Hepatocyte (in vitro differentiated cells): ENCODE data around the gene BACH2. TPM values are rescaled to one million over a fixed set of nuclear protein-coding genes. Genes with fewer than 3 reads are reported as not detected.

Source experiments
- DNase-seq: peaks from one replicate; pipeline ENCODE4 v3.0.0-alpha.2; 2016; ENCODE audit warnings: low spot score
- H2AFZ ChIP-seq: fragments of 200-600 bp; sonication (generic); 2 replicates; pipeline ENCODE4 v1.6.0; 2016; ENCODE audit warnings: antibody characterized with exemption, mild to moderate bottlenecking
- H3K27ac ChIP-seq: fragments of 200-600 bp; sonication (generic); 2 replicates; pipeline ENCODE4 v1.5.1; 2016; ENCODE audit warnings: mild to moderate bottlenecking
- H3K27me3 ChIP-seq: fragments of 200-600 bp; sonication (generic); 2 replicates; pipeline ENCODE4 v1.6.1; 2016
- H3K36me3 ChIP-seq: fragments of 200-600 bp; sonication (generic); replicated peaks from 2 replicates; pipeline ENCODE4 v1.5.1; 2016; ENCODE audit warnings: low read depth; ENCODE audit not compliant: insufficient read depth
- H3K4me1 ChIP-seq: fragments of 200-600 bp; sonication (generic); 2 replicates; pipeline ENCODE4 v1.5.1; 2016; ENCODE audit warnings: mild to moderate bottlenecking, moderate library complexity; ENCODE audit not compliant: insufficient read depth
- H3K4me2 ChIP-seq: fragments of 200-600 bp; sonication (generic); 2 replicates; pipeline ENCODE4 v1.6.0; 2016
- H3K4me3 ChIP-seq: fragments of 200-600 bp; sonication (generic); 2 replicates; pipeline ENCODE4 v1.5.1; 2016; ENCODE audit warnings: mild to moderate bottlenecking
- H3K79me2 ChIP-seq: fragments of 200-600 bp; sonication (generic); 2 replicates; pipeline ENCODE4 v1.6.0; 2017; ENCODE audit warnings: mild to moderate bottlenecking
- H3K9me2 ChIP-seq: fragments of 200-600 bp; sonication (generic); replicated peaks from 2 replicates; pipeline ENCODE4 v1.6.0; 2017; ENCODE audit warnings: mild to moderate bottlenecking; ENCODE audit not compliant: insufficient read depth
- H3K9me3 ChIP-seq: fragments of 200-600 bp; sonication (generic); 2 replicates; pipeline ENCODE4 v1.5.1; 2016; ENCODE audit warnings: low read depth, mild to moderate bottlenecking
- H4K20me1 ChIP-seq: fragments of 200-600 bp; sonication (generic); 2 replicates; pipeline ENCODE4 v1.6.0; 2016; ENCODE audit warnings: mild to moderate bottlenecking; ENCODE audit not compliant: insufficient read depth, poor library complexity, severe bottlenecking
- EZH2 ChIP-seq: fragments of 200-600 bp; sonication (generic); IDR thresholded peaks from 2 replicates; pipeline ENCODE4 v1.6.1; 2016; ENCODE audit warnings: antibody characterized with exemption, mild to moderate bottlenecking, borderline replicate concordance
- EZH2phosphoT487 ChIP-seq: fragments of 200-600 bp; sonication (generic); IDR thresholded peaks from one replicate; pipeline ENCODE4 v1.6.1; 2018; ENCODE audit warnings: antibody characterized with exemption, mild to moderate bottlenecking, low read depth, moderate library complexity; ENCODE audit not compliant: unreplicated experiment, severe bottlenecking
- WGBS: methylation state at CpG from one replicate; pipeline ENCODE4 v1.1.6; 2016; ENCODE audit warnings: low lambda C conversion rate; ENCODE audit errors: missing lambda C conversion rate; 5-methylcytosine and 5-hydroxymethylcytosine counted together
- polyA plus RNA-seq: library from polyadenylated mRNA; unstranded; fragments of >200 nt; fragmentation: Nextera tagmentation; extraction: Ambion mirVana; gene quantifications from 2 replicates; pipeline ENCODE4 v1.2.1, GENCODE V29; 2016
- total RNA-seq: library from RNA; depleted of rRNA; stranded (reverse); fragments of >200 nt; gene quantifications from 2 replicates; pipeline ENCODE4 v1.2.3, GENCODE V29; 2014
- TF ChIP-seq, protein P1 (sequence below): fragments of 200-600 bp; sonication (generic); IDR thresholded peaks from 2 replicates; pipeline ENCODE4 v1.5.1; 2016; ENCODE audit warnings: antibody characterized with exemption, mild to moderate bottlenecking; ENCODE audit not compliant: poor library complexity

BACH2 gene
- total and polyA plus RNA-seq, 2 experiments from 2014 or later = 2.3 to 2.6 TPM

GRCh38 chr6:90158936-90159335, 137.7 kb downstream of the BACH2 start:
- 39% methylated on average over 5 of the region's 5 CpGs for WGBS
- Histone ChIP-seq H3K36me3 (no peaks in the 10 kb centered on the region), H3K27me3 (no peaks in the 10 kb centered on the region), H3K4me1 (peaks cover 22% of the 10 kb centered on the region), H3K9me3 (no peaks in the 10 kb centered on the region), H3K4me2 (no peak overlapping the region), H4K20me1 (no peaks in the 10 kb centered on the region), H3K9me2 (no peaks in the 10 kb centered on the region), H2AFZ (no peak overlapping the region), H3K27ac (peak overlapping the region; percentile 28), H3K4me3 (no peak overlapping the region), H3K79me2 (no peaks in the 10 kb centered on the region)
- DNase-seq = no peak
- TF ChIP-seq EZH2 = no peak
- TF ChIP-seq, protein P1, sequence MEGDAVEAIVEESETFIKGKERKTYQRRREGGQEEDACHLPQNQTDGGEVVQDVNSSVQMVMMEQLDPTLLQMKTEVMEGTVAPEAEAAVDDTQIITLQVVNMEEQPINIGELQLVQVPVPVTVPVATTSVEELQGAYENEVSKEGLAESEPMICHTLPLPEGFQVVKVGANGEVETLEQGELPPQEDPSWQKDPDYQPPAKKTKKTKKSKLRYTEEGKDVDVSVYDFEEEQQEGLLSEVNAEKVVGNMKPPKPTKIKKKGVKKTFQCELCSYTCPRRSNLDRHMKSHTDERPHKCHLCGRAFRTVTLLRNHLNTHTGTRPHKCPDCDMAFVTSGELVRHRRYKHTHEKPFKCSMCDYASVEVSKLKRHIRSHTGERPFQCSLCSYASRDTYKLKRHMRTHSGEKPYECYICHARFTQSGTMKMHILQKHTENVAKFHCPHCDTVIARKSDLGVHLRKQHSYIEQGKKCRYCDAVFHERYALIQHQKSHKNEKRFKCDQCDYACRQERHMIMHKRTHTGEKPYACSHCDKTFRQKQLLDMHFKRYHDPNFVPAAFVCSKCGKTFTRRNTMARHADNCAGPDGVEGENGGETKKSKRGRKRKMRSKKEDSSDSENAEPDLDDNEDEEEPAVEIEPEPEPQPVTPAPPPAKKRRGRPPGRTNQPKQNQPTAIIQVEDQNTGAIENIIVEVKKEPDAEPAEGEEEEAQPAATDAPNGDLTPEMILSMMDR = no peak
- TF ChIP-seq EZH2phosphoT487 = no peak

DNA sequence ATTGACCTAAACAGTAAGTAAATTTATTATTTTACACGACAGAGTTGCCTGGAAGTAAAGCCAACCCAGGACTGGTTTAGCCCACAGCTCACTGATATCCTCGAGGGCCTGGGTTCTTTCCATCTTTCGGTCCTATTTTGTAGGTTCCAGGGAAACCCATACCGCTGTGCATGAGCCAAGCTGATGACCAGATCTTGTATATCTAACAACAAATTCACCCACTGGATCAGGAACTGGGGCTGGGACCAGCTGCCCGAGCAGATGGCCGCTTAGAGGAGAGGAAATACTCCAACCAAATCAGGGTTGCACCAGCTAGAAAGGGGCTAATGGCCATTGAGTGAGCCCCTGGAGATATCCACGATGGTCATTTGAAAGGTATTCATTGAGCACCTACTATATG, 139.2 kb downstream of the BACH2 start:
- Histone ChIP-seq H3K36me3 (no peaks in the 10 kb centered on the region), H3K4me3 (no peak overlapping the region), H3K27ac (no peak overlapping the region), H3K79me2 (no peaks in the 10 kb centered on the region), H3K9me3 (no peaks in the 10 kb centered on the region), H2AFZ (no peak overlapping the region), H3K4me1 (peaks cover 22% of the 10 kb centered on the region), H3K27me3 (no peaks in the 10 kb centered on the region), H3K4me2 (no peak overlapping the region), H3K9me2 (no peaks in the 10 kb centered on the region), H4K20me1 (no peaks in the 10 kb centered on the region)
- whole genome bisulfite sequencing = 96% methylated on average over 7 of the region's 7 CpGs
- TF ChIP-seq EZH2 (no peak), EZH2phosphoT487 (no peak)
- TF ChIP-seq, protein P1 = no peak
- DNase-seq = no peak

DNA sequence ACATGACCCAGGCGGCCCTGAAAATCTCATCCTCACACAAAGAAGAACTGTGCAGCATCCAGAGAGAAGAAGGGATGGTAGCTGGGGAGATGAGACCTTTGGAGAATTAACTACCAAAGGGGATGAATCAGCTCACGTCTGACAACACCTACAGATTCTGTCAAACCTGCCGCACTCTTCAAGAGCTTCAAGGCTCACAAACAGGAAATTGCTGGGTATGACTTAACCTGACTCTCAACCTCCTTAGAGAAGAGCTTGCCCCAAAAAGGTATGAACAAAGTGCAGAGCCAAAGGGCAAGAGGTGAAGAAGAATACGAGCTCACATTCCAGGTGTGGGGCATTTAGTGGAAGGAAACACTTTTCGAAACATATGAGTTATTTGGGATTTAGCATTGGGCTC, 139.8 kb downstream of the BACH2 start:
- DNase-seq = no peak
- H2AFZ ChIP-seq = no peak overlapping the region
- H3K36me3 ChIP-seq = no peaks in the 10 kb centered on the region
- H3K4me1 ChIP-seq = peaks cover 22% of the 10 kb centered on the region
- H3K27me3 ChIP-seq = no peaks in the 10 kb centered on the region
- 74% methylated on average over 5 of the region's 5 CpGs for WGBS
- no peaks in the 10 kb centered on the region for H3K9me3 ChIP-seq
- H3K27ac ChIP-seq = no peak overlapping the region
- no peak overlapping the region for H3K4me2 ChIP-seq
- H3K4me3 ChIP-seq = no peak overlapping the region
- no peaks in the 10 kb centered on the region for H3K79me2 ChIP-seq
- no peak for TF ChIP-seq EZH2phosphoT487
- no peak for TF ChIP-seq EZH2
- TF ChIP-seq, protein P1 = no peak
- no peaks in the 10 kb centered on the region for H4K20me1 ChIP-seq
- H3K9me2 ChIP-seq = no peaks in the 10 kb centered on the region
